Endothelial cell of umbilical vein (primary cell): Measurements from ENCODE around the gene RPH3AL. TPM values are rescaled to one million over a fixed set of nuclear protein-coding genes. Genes with fewer than 3 reads are reported as not detected.

Experiments
- BruUV-seq: library from RNA; stranded (reverse); fragments of 400-500 nt; replicated peaks from 2 replicates; lab custom pipeline; 2021; lab: Mats Ljungman, UMichigan
- CTCF ChIA-PET: fragments of 300-600, 350-600 bp; sonication (Branson Sonifier 250); formaldehyde crosslinking; loops from one replicate; lab custom pipeline; 2021; ENCODE audit warnings: antibody characterized with exemption, inconsistent platforms; lab: Charles Lee
- POLR2A ChIA-PET: fragments of 300-600, 350-600 bp; sonication (Branson Sonifier 250); formaldehyde crosslinking; loops from one replicate; lab custom pipeline; 2021; ENCODE audit warnings: antibody characterized with exemption, inconsistent platforms; lab: Charles Lee
- DNase-seq: peaks from one replicate; pipeline ENCODE4 v3.0.0-alpha.2; 2011; ENCODE audit warnings: low read depth, low spot score
- FAIRE-seq: peaks from 2 replicates; lab custom pipeline; 2011; peaks lifted over from hg19 to GRCh38; lab: Jason Lieb, UNC
- H2AFZ ChIP-seq: 2 replicates; pipeline ENCODE4 v1.6.0; 2012; ENCODE audit warnings: low read depth, low read length, control low read depth, inconsistent platforms
- H3K27ac ChIP-seq: 2 replicates; pipeline ENCODE4 v1.5.1; 2011; ENCODE audit warnings: low read depth, mild to moderate bottlenecking, control low read depth, low read length, moderate library complexity; ENCODE audit not compliant: insufficient read depth
- H3K27me3 ChIP-seq, 2 experiments: 2 replicates each; pipeline versions ENCODE4 v1.6.0 to v1.6.1; 2011; ENCODE audit warnings: low read length in 2 of 2, mixed read lengths in 1 of 2; ENCODE audit not compliant: control insufficient read depth in 2 of 2, insufficient read depth in 2 of 2
- H3K36me3 ChIP-seq, 2 experiments: 2 replicates in 1 of 2; 3 replicates in 1 of 2; pipeline ENCODE4 v1.5.1; 2011; ENCODE audit warnings: low read length in 2 of 2, mild to moderate bottlenecking in 1 of 2, moderate library complexity in 1 of 2; ENCODE audit not compliant: control insufficient read depth in 2 of 2, insufficient read depth in 2 of 2; ENCODE audit errors: extremely low read depth in 1 of 2
- H3K4me1 ChIP-seq: 3 replicates; pipeline ENCODE4 v1.5.1; 2011; ENCODE audit warnings: mild to moderate bottlenecking, low read length; ENCODE audit not compliant: control insufficient read depth, insufficient read depth; ENCODE audit errors: extremely low read depth
- H3K4me2 ChIP-seq: 2 replicates; pipeline ENCODE4 v1.6.1; 2011; ENCODE audit warnings: low read length, control low read depth, mixed read lengths; ENCODE audit not compliant: insufficient read depth
- H3K4me3 ChIP-seq, 3 experiments: fragments of 200-600 bp in 1 of 3; sonication (generic), shearing (Covaris generic) in 1 of 3; replicated peaks in 1 of 3; 2 replicates each; pipeline ENCODE4 v1.5.1; 2011 to 2016; ENCODE audit warnings: control low read depth in 3 of 3, low read length in 3 of 3, mild to moderate bottlenecking in 2 of 3, inconsistent platforms in 1 of 3, low read depth in 1 of 3, moderate library complexity in 1 of 3; ENCODE audit not compliant: insufficient read depth in 1 of 3
- H3K79me2 ChIP-seq: 2 replicates; pipeline ENCODE4 v1.6.0; 2012; ENCODE audit warnings: low read length, inconsistent platforms; ENCODE audit not compliant: control insufficient read depth, insufficient read depth
- H3K9ac ChIP-seq: replicated peaks from 2 replicates; pipeline ENCODE3; 2011; ENCODE audit warnings: low read length, control low read depth; ENCODE audit not compliant: insufficient read depth; ENCODE audit errors: extremely low read depth
- H3K9me1 ChIP-seq: replicated peaks from 3 replicates; pipeline ENCODE4 v1.6.0; 2011; ENCODE audit warnings: mild to moderate bottlenecking, low read length; ENCODE audit not compliant: control insufficient read depth, insufficient read depth; ENCODE audit errors: extremely low read depth
- H3K9me3 ChIP-seq: replicated peaks from 2 replicates; pipeline ENCODE4 v1.5.1; 2012; ENCODE audit warnings: low read length, inconsistent platforms; ENCODE audit not compliant: control insufficient read depth, insufficient read depth
- H4K20me1 ChIP-seq: replicated peaks from 2 replicates; pipeline ENCODE3; 2011; ENCODE audit warnings: mild to moderate bottlenecking, low read length; ENCODE audit not compliant: control insufficient read depth, insufficient read depth; ENCODE audit errors: extremely low read depth
- EZH2 ChIP-seq: IDR thresholded peaks from 2 replicates; pipeline ENCODE4 v1.6.1; 2012; ENCODE audit warnings: borderline replicate concordance, low read depth, mild to moderate bottlenecking, moderate library complexity, low read length, inconsistent platforms; ENCODE audit not compliant: severe bottlenecking
- FOS ChIP-seq: IDR thresholded peaks from 2 replicates; pipeline ENCODE4 v1.6.1; 2011; ENCODE audit warnings: mild to moderate bottlenecking, low read length, moderate library complexity, borderline replicate concordance; ENCODE audit not compliant: insufficient read depth
- GATA2 ChIP-seq: IDR thresholded peaks from 2 replicates; pipeline ENCODE4 v1.7.0; 2011; ENCODE audit warnings: low read depth, mild to moderate bottlenecking, moderate library complexity, mixed read lengths, low read length; ENCODE audit not compliant: insufficient read length, insufficient read depth
- JUN ChIP-seq: IDR thresholded peaks from 2 replicates; pipeline ENCODE4 v1.6.1; 2011; ENCODE audit warnings: borderline replicate concordance, low read depth; ENCODE audit not compliant: insufficient read length, insufficient read depth
- MAX ChIP-seq: IDR thresholded peaks from 2 replicates; pipeline ENCODE4 v1.6.1; 2011; ENCODE audit not compliant: insufficient read depth, insufficient read length
- MYC ChIP-seq: IDR thresholded peaks from one replicate; pipeline ENCODE4 v1.6.1; 2011; ENCODE audit warnings: mild to moderate bottlenecking, low read depth, low read length
- POLR2A ChIP-seq: IDR thresholded peaks from 2 replicates; pipeline ENCODE4 v1.6.1; 2012; ENCODE audit warnings: low read depth, mild to moderate bottlenecking, control low read depth, low read length
- POLR2AphosphoS5 ChIP-seq: IDR thresholded peaks from 2 replicates; pipeline ENCODE4 v1.6.1; 2012; ENCODE audit warnings: low read depth, mild to moderate bottlenecking, control low read depth, low read length, moderate library complexity; ENCODE audit not compliant: insufficient read depth
- dilution Hi-C: fragments of 300-500 bp; cut with MboI; formaldehyde crosslinking; loops from one replicate; pipeline ENCODE4 v1.15.0; 2019; ENCODE audit warnings: low sequenced_read_pairs; ENCODE audit not compliant: extremely low pct_ligation_motif_present
- intact Hi-C: fragments of 100-400 bp; cut with micrococcal nuclease; formaldehyde crosslinking; loops from one replicate; pipeline ENCODE4 v1.10.0; 2022
- polyA plus RNA-seq, 4 experiments: library from polyadenylated mRNA; depleted of rRNA in 3 of 4; stranded (reverse) in 3 of 4; unstranded in 1 of 4; fragments of >200 nt; gene quantifications; 2 replicates each; pipeline versions ENCODE4 v1.2.1 to v1.2.3, GENCODE V29; 2011 to 2012; ENCODE audit warnings: missing spikeins in 1 of 4
- total RNA-seq: library from RNA; stranded (reverse); gene quantifications from 2 replicates; pipeline ENCODE4 v1.2.3, GENCODE V29; 2021
- TF ChIP-seq, protein P1 (sequence below), 2 donors: IDR thresholded peaks; 1 replicate in 1 of 2; 2 replicates in 1 of 2; pipeline ENCODE4 v1.5.1; 2011; ENCODE audit warnings: low read length in 2 of 2, mild to moderate bottlenecking in 2 of 2, moderate library complexity in 2 of 2, control low read depth in 1 of 2, inconsistent platforms in 1 of 2, low read depth in 1 of 2; ENCODE audit not compliant: insufficient read depth in 1 of 2; ENCODE audit errors: extremely low read depth in 1 of 2

RPH3AL gene
- total and polyA plus RNA-seq, 2 donors (not counting 3 experiments of a cell fraction or from before 2014, with no cell fraction given), result 4.1 to 7.0 TPM

DNA sequence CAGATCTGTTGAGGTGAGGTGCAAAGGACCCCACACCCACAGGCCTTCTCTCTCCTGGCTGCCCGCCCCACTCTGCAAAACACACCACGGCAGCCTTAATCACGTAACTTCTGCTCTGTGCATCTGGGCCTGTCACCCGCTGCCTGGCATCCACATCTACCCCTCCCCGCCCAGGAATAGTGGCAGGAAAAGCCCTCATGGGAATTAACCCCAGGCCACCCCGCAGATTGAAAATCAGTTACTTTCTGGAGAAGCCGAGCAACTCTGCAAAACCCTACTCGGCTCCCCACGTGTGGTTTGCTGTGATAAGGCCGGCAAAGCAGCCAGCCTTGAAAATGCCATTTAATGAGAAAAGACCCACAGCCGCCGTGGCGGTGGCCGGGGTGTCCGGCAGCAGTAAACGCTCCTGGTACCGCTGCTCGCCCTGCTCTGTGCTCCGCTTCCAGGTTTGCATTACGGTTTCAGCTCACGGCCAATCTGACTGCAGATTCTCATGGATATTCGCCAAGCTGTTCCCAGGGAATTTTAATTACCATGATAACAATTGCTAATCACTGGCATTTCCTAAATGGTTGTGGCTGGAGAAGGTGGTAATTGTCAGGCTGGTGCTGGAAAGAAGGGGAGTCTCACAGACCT lies 93.1 kb downstream of the RPH3AL start:
- H3K9me3 ChIP-seq, result no peaks in the 10 kb centered on the region
- dilution Hi-C loops (no loop called here), intact Hi-C loops (no loop called here)
- peak; percentile 26 for DNase-seq
- no peaks in the 10 kb centered on the region for H3K4me1 ChIP-seq
- ChIA-PET CTCF (no interaction called here), POLR2A (no interaction called here)
- no peaks in the 10 kb centered on the region for H3K79me2 ChIP-seq
- no peaks in the 10 kb centered on the region for H3K27me3 ChIP-seq
- no peak overlapping the region for H3K9ac ChIP-seq
- H3K27ac ChIP-seq, result no peak overlapping the region
- no peaks in the 10 kb centered on the region for H4K20me1 ChIP-seq
- H3K4me2 ChIP-seq, result no peak overlapping the region
- BruUV-seq, result no TSS peak
- no peak for TF ChIP-seq POLR2A
- no peaks in the 10 kb centered on the region for H3K36me3 ChIP-seq
- H2AFZ ChIP-seq, result no peak overlapping the region
- H3K9me1 ChIP-seq, result no peaks in the 10 kb centered on the region
- FAIRE-seq, result no peak
- no peak overlapping the region for H3K4me3 ChIP-seq

GRCh38 chr17:258906-259305 lies 93.7 kb downstream of the RPH3AL start:
- DNase-seq, result no peak
- no peaks in the 10 kb centered on the region for H3K9me3 ChIP-seq
- ChIA-PET CTCF (no interaction called here), POLR2A (no interaction called here)
- H3K4me2 ChIP-seq, result no peak overlapping the region
- no TSS peak for BruUV-seq
- H4K20me1 ChIP-seq, result no peaks in the 10 kb centered on the region
- no peaks in the 10 kb centered on the region for H3K79me2 ChIP-seq
- H3K4me1 ChIP-seq, result no peaks in the 10 kb centered on the region
- intact Hi-C loops (no loop called here), dilution Hi-C loops (no loop called here)
- H3K36me3 ChIP-seq, result no peaks in the 10 kb centered on the region
- H2AFZ ChIP-seq, result no peak overlapping the region
- no peaks in the 10 kb centered on the region for H3K27me3 ChIP-seq
- no peak overlapping the region for H3K9ac ChIP-seq
- no peak for FAIRE-seq
- TF ChIP-seq EZH2 (no peak), FOS (no peak), GATA2 (no peak), MAX (no peak), POLR2A (no peak), JUN (no peak), MYC (no peak), POLR2AphosphoS5 (no peak)
- TF ChIP-seq, protein P1, sequence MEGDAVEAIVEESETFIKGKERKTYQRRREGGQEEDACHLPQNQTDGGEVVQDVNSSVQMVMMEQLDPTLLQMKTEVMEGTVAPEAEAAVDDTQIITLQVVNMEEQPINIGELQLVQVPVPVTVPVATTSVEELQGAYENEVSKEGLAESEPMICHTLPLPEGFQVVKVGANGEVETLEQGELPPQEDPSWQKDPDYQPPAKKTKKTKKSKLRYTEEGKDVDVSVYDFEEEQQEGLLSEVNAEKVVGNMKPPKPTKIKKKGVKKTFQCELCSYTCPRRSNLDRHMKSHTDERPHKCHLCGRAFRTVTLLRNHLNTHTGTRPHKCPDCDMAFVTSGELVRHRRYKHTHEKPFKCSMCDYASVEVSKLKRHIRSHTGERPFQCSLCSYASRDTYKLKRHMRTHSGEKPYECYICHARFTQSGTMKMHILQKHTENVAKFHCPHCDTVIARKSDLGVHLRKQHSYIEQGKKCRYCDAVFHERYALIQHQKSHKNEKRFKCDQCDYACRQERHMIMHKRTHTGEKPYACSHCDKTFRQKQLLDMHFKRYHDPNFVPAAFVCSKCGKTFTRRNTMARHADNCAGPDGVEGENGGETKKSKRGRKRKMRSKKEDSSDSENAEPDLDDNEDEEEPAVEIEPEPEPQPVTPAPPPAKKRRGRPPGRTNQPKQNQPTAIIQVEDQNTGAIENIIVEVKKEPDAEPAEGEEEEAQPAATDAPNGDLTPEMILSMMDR (IDR thresholded peaks at IDR 0.05; ENCODE audit: extremely low read depth in 1 of 2, insufficient read depth in 1 of 2, low read depth in 1 of 2, low read length in 2 of 2), result no peak
- H3K4me3 ChIP-seq, result no peak overlapping the region
- H3K9me1 ChIP-seq, result no peaks in the 10 kb centered on the region
- no peak overlapping the region for H3K27ac ChIP-seq
